Measurements from ENCODE around the gene ARPC5. TPM values are rescaled to one million over a fixed set of nuclear protein-coding genes. Genes with fewer than 3 reads are reported as not detected.

Gene ARPC5
- total RNA-seq, 8 experiments from 2014 or later = 119 to 670 (median 172) TPM

DNA sequence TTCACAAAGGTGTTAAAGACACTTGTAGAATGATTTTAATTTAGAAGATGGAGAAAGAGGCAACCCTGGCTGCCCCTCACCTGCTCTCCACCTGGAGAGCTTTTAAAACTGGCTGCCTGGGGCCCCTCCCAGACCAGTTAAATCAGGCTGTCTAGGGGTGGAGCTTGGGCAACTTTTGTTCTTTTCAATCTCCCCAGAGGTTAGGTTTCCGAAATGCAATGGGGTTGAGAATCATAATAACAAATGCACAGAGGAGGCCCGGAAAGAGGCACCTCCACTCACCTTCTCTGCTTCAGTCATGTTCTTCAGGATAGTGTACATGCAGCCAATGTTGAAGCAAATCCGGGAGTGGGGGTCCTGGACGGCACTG, 45.7 kb downstream of the ARPC5 start:
- WGBS, 10 experiments = 40 to 94% (median 68%) methylated on average over 1 to 4 of the region's 4 CpGs; no CpG with 5 or more reads in 6 of the 10 experiments
- Histone ChIP-seq H3K4me1 (replicated peaks in 1 of 2) (no peaks in the 10 kb centered on the region), H3K27ac (no peak overlapping the region), H3K4me3 (no peak overlapping the region)
- no peak for ATAC-seq (replicated peaks in 6 of 8)
- in situ Hi-C loops (cut with MboI; ENCODE audit: low pct_unique_long_range_greater_than_20kb in 2 of 9, low sequenced_read_pairs in 9 of 9, unreplicated experiment in 9 of 9) = no loop called here

DNA sequence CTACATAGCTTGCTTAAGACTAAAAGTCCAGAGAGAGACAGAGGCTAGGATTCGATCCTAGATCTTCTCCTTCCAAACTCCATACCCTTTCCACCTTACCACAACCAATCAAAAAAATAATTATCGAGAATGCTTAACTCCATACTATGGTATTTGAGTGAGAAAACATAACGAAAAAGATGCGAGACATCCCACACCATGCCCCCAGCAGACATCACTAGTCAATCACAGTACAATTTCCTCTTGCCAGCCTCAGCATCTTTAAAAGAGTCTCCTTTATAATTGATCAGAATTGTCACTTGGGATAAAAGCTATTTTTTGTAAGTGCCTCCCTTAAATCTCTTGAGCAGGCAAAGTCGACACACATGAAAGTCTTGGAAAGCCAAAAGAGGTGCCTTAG, 46.2 kb downstream of the ARPC5 start:
- ATAC-seq (replicated peaks in 6 of 8) = no peak
- in situ Hi-C loops (cut with MboI; ENCODE audit: low pct_unique_long_range_greater_than_20kb in 2 of 9, low sequenced_read_pairs in 9 of 9, unreplicated experiment in 9 of 9) = no loop called here
- H3K27ac ChIP-seq = no peak overlapping the region
- no peaks in the 10 kb centered on the region for H3K4me1 ChIP-seq (replicated peaks in 1 of 2)
- WGBS, 10 experiments = 64 to 100% (median 85%) methylated on average over 1 to 5 of the region's 5 CpGs
- H3K4me3 ChIP-seq = no peak overlapping the region

DNA sequence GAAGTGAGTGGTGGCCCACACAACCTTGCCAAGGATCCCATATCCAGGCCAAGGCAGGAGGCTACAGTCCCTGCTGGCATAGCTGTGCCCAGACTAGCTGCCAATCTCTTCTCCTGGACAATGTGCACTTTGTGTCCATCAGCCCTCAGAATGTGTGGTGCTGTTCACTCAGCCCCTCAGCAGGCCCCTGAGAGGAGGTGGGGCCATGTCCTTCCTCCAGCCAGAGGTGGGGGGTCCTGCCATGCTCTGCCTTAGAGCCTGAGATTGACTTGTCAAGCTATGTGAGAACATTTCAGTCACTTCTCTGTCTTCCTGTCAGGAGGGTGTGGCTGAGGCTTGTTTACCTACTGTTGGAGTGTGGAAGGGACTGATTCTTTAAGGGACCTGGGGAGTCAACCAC, 46.8 kb downstream of the ARPC5 start:
- in situ Hi-C loops (cut with MboI; ENCODE audit: low pct_unique_long_range_greater_than_20kb in 2 of 9, low sequenced_read_pairs in 9 of 9, unreplicated experiment in 9 of 9) = no loop called here
- Histone ChIP-seq H3K27ac (no peak overlapping the region), H3K4me1 (replicated peaks in 1 of 2) (no peaks in the 10 kb centered on the region), H3K4me3 (no peak overlapping the region)
- ATAC-seq (replicated peaks in 6 of 8) = no peak

DNA sequence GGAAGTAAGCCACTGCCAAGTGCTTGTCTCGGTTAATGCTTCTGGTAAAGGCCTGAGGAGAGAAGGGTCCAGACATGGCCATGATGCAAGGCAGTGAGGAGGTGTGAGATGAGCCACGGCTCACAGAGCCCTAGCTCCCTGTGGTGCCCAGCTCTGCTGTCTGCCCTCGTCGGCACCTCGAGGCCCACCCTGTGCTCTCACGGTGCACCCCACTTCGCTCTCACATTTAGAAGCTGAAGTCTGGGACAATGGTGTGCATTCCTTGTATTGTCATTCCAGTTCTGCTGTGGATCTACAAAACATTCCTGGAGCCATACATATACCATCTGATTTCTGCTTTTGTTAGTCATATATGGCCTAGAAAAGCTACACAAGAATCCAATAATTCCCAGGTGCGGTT, 48.7 kb downstream of the ARPC5 start:
- no peak overlapping the region for H3K27ac ChIP-seq
- H3K4me3 ChIP-seq = no peak overlapping the region
- 48 to 100% (median 91%) methylated on average over 1 to 6 of the region's 8 CpGs; no CpG with 5 or more reads in 4 of the 10 experiments for WGBS, 10 experiments
- ATAC-seq (replicated peaks in 6 of 8) = no peak
- in situ Hi-C loops (cut with MboI; ENCODE audit: low pct_unique_long_range_greater_than_20kb in 2 of 9, low sequenced_read_pairs in 9 of 9, unreplicated experiment in 9 of 9) = no loop called here
- H3K4me1 ChIP-seq (replicated peaks in 1 of 2) = no peaks in the 10 kb centered on the region

DNA sequence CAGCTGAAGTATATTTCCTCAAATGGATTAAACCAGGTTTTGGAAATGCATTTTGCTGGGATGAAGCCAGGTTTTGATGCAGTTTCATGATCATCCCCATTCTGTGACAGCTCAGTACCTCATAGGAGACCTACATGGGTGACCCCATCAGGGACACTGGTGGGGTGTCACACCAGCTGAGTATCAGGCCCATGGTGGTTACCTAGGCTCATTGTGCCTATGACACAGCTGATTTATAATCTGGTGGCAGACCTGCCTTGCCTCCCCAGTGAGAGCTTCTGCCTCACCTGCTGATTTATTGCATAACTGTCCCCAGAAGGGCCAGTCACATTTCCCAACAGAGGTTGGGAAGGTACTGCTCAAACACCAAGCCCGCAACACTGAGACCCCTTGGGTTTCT, 49.1 kb downstream of the ARPC5 start:
- no peak for ATAC-seq (replicated peaks in 6 of 8)
- Histone ChIP-seq H3K27ac (no peak overlapping the region), H3K4me1 (replicated peaks in 1 of 2) (no peaks in the 10 kb centered on the region), H3K4me3 (no peak overlapping the region)
- in situ Hi-C loops (cut with MboI; ENCODE audit: low pct_unique_long_range_greater_than_20kb in 2 of 9, low sequenced_read_pairs in 9 of 9, unreplicated experiment in 9 of 9) = no loop called here
- WGBS, 10 experiments = 100% methylated on average over 1 of the region's 1 CpG; no CpG with 5 or more reads in 7 of the 10 experiments

DNA sequence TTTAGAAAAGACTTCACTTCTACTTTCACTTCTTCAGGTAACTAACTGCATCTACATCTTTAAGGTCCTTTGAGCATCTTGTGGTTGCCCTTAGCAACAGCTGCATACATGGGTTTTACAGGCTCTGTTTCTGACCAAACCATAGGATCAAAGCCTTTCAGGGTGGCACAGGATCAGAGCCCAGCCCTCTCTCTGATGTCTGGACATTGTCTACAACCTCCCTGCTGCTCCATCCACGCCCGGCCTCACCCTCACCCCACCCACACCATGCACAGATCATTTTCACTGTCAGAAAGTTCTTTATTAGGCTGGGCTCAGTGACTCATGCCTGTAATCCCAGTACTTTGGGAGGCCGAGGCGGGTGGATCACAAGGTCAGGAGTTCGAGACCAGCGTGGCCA, 50.5 kb downstream of the ARPC5 start:
- no peak overlapping the region for H3K27ac ChIP-seq
- H3K4me1 ChIP-seq (replicated peaks in 1 of 2) = no peaks in the 10 kb centered on the region
- in situ Hi-C loops (cut with MboI; ENCODE audit: low pct_unique_long_range_greater_than_20kb in 2 of 9, low sequenced_read_pairs in 9 of 9, unreplicated experiment in 9 of 9) = no loop called here
- ATAC-seq (replicated peaks in 6 of 8) = peak in 3 of 8 experiments; percentile 47 to 98 (median 96)
- WGBS, 10 experiments = 0 to 100% (median 67%) methylated on average over 2 to 6 of the region's 6 CpGs; no CpG with 5 or more reads in 5 of the 10 experiments
- no peak overlapping the region for H3K4me3 ChIP-seq

DNA sequence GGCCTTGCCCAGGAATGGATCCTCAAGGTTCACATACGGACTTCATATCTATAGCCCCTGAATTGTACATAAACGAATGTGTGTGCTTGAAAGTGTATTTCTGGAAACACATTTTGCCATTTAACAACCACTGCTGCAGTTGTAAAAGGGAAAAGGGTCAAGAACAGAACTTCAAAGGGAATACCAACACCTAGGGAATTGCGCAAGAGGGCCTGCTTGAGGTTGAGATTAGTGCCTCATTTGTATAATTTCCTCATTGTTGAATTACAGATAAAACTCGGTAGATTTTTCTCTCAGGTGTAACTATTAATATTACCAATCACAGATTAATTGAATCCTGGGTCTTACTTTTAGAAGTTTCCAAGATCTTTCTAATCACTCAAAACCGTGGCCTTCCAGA, 51.4 kb downstream of the ARPC5 start:
- ATAC-seq (replicated peaks in 6 of 8) = no peak
- Histone ChIP-seq H3K4me1 (replicated peaks in 1 of 2) (no peaks in the 10 kb centered on the region), H3K27ac (no peak overlapping the region), H3K4me3 (no peak overlapping the region)
- in situ Hi-C loops (cut with MboI; ENCODE audit: low pct_unique_long_range_greater_than_20kb in 2 of 9, low sequenced_read_pairs in 9 of 9, unreplicated experiment in 9 of 9) = no loop called here
- WGBS, 10 experiments = 33 to 100% (median 72%) methylated on average over 1 to 5 of the region's 5 CpGs

DNA sequence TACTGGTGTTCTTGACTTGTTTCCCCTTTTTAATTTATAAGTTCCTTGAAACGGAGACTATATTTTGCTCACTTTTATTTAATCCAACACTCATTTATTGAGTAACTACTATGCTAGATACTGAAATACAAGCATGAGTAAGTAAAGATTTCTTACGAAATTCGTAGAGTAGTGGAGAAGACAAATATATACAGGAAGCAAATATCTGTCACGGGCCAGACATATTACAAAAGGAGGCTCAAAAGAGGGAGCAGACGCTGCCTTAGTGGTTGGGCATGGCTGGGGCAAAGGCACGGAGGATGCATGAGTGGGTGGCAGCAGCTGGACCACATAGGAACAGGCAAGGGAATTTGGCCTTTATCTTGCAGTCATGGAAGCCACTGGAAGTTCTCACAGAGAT, 52.1 kb downstream of the ARPC5 start:
- in situ Hi-C loops (cut with MboI; ENCODE audit: low pct_unique_long_range_greater_than_20kb in 2 of 9, low sequenced_read_pairs in 9 of 9, unreplicated experiment in 9 of 9) = no loop called here
- H3K27ac ChIP-seq = no peak overlapping the region
- no peak overlapping the region for H3K4me3 ChIP-seq
- no peaks in the 10 kb centered on the region for H3K4me1 ChIP-seq (replicated peaks in 1 of 2)
- no peak for ATAC-seq (replicated peaks in 6 of 8)
- 35 to 99% (median 87%) methylated on average over 3 to 6 of the region's 6 CpGs for WGBS, 10 experiments

DNA sequence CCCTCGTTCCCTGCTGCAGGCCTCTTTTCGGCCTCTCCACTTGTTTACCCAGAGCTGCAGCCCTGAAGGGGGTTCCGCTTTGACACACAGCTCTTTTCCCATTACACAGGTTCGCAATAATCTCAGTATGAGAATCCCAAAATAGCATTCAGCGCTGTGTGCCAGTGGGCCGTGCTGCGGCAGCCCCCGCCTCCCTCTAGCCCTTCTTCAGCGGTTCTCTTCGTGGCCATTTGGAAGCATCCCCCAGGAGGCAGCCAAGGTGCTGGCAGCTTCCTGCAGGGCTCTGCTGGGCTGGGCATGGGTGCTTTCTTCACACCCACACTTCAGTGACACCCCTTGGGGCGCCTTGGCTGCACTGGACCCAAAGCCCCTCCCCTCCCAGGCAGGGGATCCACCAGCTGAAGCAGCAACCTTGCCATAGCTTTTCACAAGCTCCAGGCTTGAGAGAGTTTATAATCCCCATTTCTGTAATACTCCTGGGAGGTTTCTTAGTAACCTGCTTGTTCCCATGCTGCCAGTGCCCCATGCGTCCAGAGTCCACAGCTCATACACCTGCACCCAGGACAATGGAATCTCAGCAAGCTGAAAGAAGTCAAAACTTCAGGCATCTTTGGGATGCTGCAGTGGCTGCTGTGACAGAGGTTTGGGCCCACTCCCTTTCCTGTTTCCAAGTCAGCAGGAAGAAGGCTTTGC, 53.4 kb downstream of the ARPC5 start:
- no peak for ATAC-seq (replicated peaks in 6 of 8)
- in situ Hi-C loops (cut with MboI; ENCODE audit: low pct_unique_long_range_greater_than_20kb in 2 of 9, low sequenced_read_pairs in 9 of 9, unreplicated experiment in 9 of 9) = no loop called here
- Histone ChIP-seq H3K4me3 (no peak overlapping the region), H3K4me1 (replicated peaks in 1 of 2) (no peaks in the 10 kb centered on the region), H3K27ac (no peak overlapping the region)
- 82 to 100% (median 90%) methylated on average over 1 to 11 of the region's 12 CpGs; no CpG with 5 or more reads in 4 of the 10 experiments for WGBS, 10 experiments

DNA sequence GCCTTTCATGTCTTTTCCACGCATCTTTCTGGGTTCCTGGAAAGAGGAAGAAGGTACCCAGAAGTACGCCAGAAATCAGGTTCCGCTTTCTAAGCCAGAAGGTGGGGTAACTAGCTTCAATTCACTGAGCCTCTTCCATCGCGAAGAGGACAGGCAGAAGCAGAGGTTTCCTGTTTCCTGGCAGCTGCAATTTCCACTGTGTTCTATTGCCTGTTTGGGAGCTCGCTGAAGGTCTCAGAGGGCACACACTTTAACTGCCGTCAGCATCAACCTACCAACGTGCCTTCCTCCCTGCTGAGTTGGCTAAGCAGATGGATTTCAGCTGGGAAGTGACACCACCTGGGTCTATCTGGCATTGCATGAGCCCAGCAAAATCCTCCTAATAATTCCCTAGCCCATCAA, 55.3 kb downstream of the ARPC5 start:
- peak in 2 of 8 experiments; percentile 10 to 71 for ATAC-seq (replicated peaks in 6 of 8)
- Histone ChIP-seq H3K4me3 (no peak overlapping the region), H3K4me1 (replicated peaks in 1 of 2) (no peaks in the 10 kb centered on the region), H3K27ac (no peak overlapping the region)
- WGBS, 10 experiments = 0 to 88% (median 57%) methylated on average over 1 to 8 of the region's 8 CpGs; no CpG with 5 or more reads in 1 of the 10 experiments
- in situ Hi-C loops (cut with MboI; ENCODE audit: low pct_unique_long_range_greater_than_20kb in 2 of 9, low sequenced_read_pairs in 9 of 9, unreplicated experiment in 9 of 9) = no loop called here

DNA sequence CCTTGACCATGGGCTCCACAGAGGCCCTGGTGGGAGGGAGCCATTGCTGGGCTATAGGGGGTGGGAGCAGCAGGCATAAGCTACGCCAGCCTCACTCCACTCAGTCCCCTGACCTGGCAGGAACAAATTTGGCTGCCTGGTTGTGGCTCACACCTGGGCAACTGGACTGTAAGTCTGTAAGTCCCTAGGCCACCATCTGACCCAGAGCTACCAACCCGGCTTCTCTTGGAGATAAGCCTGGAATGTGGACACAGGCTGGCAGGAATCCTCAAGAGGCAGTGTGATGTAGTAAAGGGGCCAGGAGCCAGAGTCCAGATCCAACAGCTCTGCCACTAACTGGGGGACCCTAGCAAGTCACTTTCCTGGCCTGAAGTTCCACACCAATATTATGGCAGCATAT, 56.7 kb downstream of the ARPC5 start:
- 40 to 100% (median 90%) methylated on average over 1 of the region's 2 CpGs; no CpG with 5 or more reads in 4 of the 10 experiments for WGBS, 10 experiments
- Histone ChIP-seq H3K27ac (no peak overlapping the region), H3K4me1 (replicated peaks in 1 of 2) (no peaks in the 10 kb centered on the region), H3K4me3 (no peak overlapping the region)
- in situ Hi-C loops (cut with MboI; ENCODE audit: low pct_unique_long_range_greater_than_20kb in 2 of 9, low sequenced_read_pairs in 9 of 9, unreplicated experiment in 9 of 9) = no loop called here
- ATAC-seq (replicated peaks in 6 of 8) = no peak

DNA sequence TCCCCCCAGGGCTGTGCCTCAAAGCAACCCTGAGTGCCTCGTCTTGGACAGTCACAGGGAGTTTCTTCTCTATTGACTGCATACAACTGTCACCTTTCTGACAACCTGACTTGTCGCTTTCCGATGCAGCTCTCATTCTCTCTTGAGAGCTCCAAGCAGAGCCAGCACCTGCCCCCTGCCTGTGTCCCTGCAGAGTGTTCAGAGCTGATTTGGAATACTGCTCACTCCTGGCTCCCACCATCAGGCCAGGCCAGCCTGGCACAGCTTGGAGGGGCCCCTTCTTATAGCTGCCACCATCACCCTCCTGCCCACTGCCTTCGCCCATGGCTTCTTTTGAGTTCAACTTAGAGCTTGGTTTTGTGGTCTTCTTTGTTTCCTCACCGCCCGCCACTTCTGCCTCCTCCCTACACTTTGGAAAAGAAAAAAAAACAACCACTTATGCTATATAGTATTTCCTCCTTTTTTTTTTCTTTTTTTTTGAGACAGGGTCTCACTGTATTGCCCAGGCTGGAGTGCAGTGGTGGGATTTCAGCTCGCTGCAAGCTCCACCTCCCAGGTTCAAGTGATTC, 57.6 kb downstream of the ARPC5 start:
- WGBS, 10 experiments = 42 to 90% (median 82%) methylated on average over 1 to 7 of the region's 7 CpGs; no CpG with 5 or more reads in 2 of the 10 experiments
- ATAC-seq (replicated peaks in 6 of 8) = no peak
- in situ Hi-C loops (cut with MboI; ENCODE audit: low pct_unique_long_range_greater_than_20kb in 2 of 9, low sequenced_read_pairs in 9 of 9, unreplicated experiment in 9 of 9) = no loop called here
- H3K4me1 ChIP-seq (replicated peaks in 1 of 2) = no peaks in the 10 kb centered on the region
- H3K27ac ChIP-seq = no peak overlapping the region
- no peak overlapping the region for H3K4me3 ChIP-seq

DNA sequence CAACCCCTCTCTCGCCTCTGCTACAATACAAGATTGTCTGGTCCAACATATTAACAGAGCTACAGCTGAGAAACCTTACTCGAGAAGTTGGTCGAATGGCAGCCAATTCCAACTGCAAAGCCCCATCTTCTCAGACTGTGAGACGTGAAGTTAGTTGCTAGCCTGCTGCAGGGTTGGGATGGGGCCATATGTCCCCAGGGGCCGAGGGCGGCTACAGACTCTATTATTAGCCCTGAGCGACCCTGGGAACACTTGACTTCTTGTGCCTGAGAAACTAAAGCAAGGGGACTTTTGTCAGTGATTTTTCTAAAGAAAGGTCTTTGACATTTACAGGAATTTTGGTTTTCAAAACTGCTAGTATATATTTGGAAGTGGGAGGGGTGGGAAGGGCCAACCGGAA, 59.0 kb downstream of the ARPC5 start:
- in situ Hi-C loops (cut with MboI; ENCODE audit: low pct_unique_long_range_greater_than_20kb in 2 of 9, low sequenced_read_pairs in 9 of 9, unreplicated experiment in 9 of 9) = no loop called here
- Histone ChIP-seq H3K4me3 (no peak overlapping the region), H3K4me1 (replicated peaks in 1 of 2) (no peaks in the 10 kb centered on the region), H3K27ac (no peak overlapping the region)
- WGBS, 10 experiments = 63 to 100% (median 93%) methylated on average over 1 to 8 of the region's 8 CpGs; no CpG with 5 or more reads in 2 of the 10 experiments
- no peak for ATAC-seq (replicated peaks in 6 of 8)

DNA sequence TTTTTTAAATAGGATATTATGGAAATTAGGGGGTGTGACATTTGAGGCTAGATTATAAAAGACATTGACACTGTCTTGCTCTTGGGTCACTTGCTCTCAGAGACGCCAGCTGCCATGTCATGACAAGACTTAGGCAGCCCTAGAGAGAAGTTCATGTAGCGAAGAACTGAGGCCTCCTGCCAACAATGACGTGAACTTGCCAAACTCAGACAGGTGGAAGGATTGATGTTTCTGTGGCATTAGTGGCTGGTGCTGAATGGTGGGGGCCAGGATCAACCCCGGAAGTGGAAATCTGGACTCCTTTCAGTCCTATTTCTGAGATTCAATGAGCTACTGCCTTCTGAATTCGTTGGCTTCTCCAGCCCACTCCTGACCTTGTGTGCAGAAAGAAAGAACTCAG, 60.0 kb downstream of the ARPC5 start:
- ATAC-seq (replicated peaks in 6 of 8) = no peak
- WGBS, 10 experiments = 10 to 96% (median 84%) methylated on average over 1 to 5 of the region's 5 CpGs
- H3K27ac ChIP-seq = no peak overlapping the region
- in situ Hi-C loops (cut with MboI; ENCODE audit: low pct_unique_long_range_greater_than_20kb in 2 of 9, low sequenced_read_pairs in 9 of 9, unreplicated experiment in 9 of 9) = no loop called here
- no peak overlapping the region for H3K4me3 ChIP-seq
- H3K4me1 ChIP-seq (replicated peaks in 1 of 2) = no peaks in the 10 kb centered on the region
